ENCODE measurements around the gene YPEL2.

DNA sequence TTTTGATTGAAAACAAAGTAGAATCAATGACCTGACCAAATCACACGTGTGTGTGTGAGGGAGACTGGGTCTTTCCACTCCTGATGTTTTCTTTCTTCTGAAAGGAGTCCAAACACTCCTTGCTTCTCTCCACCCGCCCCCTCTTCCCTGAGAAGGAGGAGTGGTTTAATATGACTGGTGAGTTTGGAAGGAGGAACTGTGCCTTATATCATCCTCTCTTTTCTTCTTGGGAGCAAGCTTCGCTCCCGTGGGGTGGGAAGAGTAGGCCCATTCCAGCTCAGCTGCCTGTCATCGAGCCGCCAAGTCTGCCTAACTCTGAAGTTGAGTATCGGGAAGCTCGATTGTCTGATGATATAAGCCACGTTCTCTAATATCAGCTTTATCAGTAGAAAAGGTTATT lies 96.5 kb downstream of the YPEL2 start:
- TF ChIP-seq, protein P1, sequence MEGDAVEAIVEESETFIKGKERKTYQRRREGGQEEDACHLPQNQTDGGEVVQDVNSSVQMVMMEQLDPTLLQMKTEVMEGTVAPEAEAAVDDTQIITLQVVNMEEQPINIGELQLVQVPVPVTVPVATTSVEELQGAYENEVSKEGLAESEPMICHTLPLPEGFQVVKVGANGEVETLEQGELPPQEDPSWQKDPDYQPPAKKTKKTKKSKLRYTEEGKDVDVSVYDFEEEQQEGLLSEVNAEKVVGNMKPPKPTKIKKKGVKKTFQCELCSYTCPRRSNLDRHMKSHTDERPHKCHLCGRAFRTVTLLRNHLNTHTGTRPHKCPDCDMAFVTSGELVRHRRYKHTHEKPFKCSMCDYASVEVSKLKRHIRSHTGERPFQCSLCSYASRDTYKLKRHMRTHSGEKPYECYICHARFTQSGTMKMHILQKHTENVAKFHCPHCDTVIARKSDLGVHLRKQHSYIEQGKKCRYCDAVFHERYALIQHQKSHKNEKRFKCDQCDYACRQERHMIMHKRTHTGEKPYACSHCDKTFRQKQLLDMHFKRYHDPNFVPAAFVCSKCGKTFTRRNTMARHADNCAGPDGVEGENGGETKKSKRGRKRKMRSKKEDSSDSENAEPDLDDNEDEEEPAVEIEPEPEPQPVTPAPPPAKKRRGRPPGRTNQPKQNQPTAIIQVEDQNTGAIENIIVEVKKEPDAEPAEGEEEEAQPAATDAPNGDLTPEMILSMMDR (IDR thresholded peaks at IDR 0.05): no peak
- no peak for TF ChIP-seq POLR2A (IDR thresholded peaks at IDR 0.05)
